Measurements from ENCODE around the gene LRIT2.
"Not testable (repeated sequence)": the region's sequence is repeated elsewhere in the genome, so short reads cannot be mapped to it uniquely, and the experiment has no call there.

The LRIT2 gene

GRCh38 chr10:84185526-84186175 is 39.7 kb downstream of the LRIT2 start:
- H3K4me3 ChIP-seq (ENCODE audit: low read depth, low read length), result no peak overlapping the region

- H3K4me3 ChIP-seq (ENCODE audit: low read depth, low read length), result no peak overlapping the region
Measured at GRCh38 chr10:84184517-84184916, 40.8 kb downstream of the LRIT2 start.

- H3K4me3 ChIP-seq (ENCODE audit: low read depth, low read length), result no peak overlapping the region
Measured at GRCh38 chr10:84181631-84182030, 43.7 kb downstream of the LRIT2 start.

- not testable (repeated sequence) for H3K4me3 ChIP-seq (ENCODE audit: low read depth, low read length)
Measured at GRCh38 chr10:84180386-84180785, 45.0 kb downstream of the LRIT2 start.

- no peak overlapping the region for H3K4me3 ChIP-seq (ENCODE audit: low read depth, low read length)
Measured at GRCh38 chr10:84179059-84179710, 46.2 kb downstream of the LRIT2 start.

- H3K4me3 ChIP-seq (ENCODE audit: low read depth, low read length), result no peak overlapping the region
Measured at GRCh38 chr10:84178160-84178609, 47.2 kb downstream of the LRIT2 start.

- H3K4me3 ChIP-seq (ENCODE audit: low read depth, low read length), result no peak overlapping the region
Measured at GRCh38 chr10:84177541-84178141, 47.7 kb downstream of the LRIT2 start.

- H3K4me3 ChIP-seq (ENCODE audit: low read depth, low read length), result no peak overlapping the region
Measured at GRCh38 chr10:84176836-84177474, 48.4 kb downstream of the LRIT2 start.

- H3K4me3 ChIP-seq (ENCODE audit: low read depth, low read length), result no peak overlapping the region
Measured at GRCh38 chr10:84176351-84176750, 49.0 kb downstream of the LRIT2 start.

- no peak overlapping the region for H3K4me3 ChIP-seq (ENCODE audit: low read depth, low read length)
Measured at GRCh38 chr10:84175436-84175835, 49.9 kb downstream of the LRIT2 start.

GRCh38 chr10:84173501-84173929 is 51.8 kb downstream of the LRIT2 start, which contains the start of gene GPR15LG:
TSS of gene GPR15LG (plus strand) at chr10:84173801. CDS start at chr10:84173852, 51 bp downstream.
- H3K4me3 ChIP-seq (ENCODE audit: low read depth, low read length), result no peak within 1 kb of the TSS

GRCh38 chr10:84172467-84173356 is 52.6 kb downstream of the LRIT2 start:
- no peak overlapping the region for H3K4me3 ChIP-seq (ENCODE audit: low read depth, low read length)

- not testable (repeated sequence) for H3K4me3 ChIP-seq (ENCODE audit: low read depth, low read length)
Measured at GRCh38 chr10:84171700-84172466, 53.5 kb downstream of the LRIT2 start.

GRCh38 chr10:84171237-84171636 is 54.1 kb downstream of the LRIT2 start:
- H3K4me3 ChIP-seq (ENCODE audit: low read depth, low read length), result not testable (repeated sequence)
